ENCODE data around the gene SLC39A7. TPM values are rescaled to one million over a fixed set of nuclear protein-coding genes. Genes with fewer than 3 reads are reported as not detected.

SLC39A7 gene
- total and polyA plus RNA-seq, 11 donors: 39.9 to 197 (median 55.3) TPM

GRCh38 chr6:33211136-33211535 is 10.5 kb downstream of the SLC39A7 start:
- ATAC-seq (no peak), DNase-seq (no peak)
- no peaks in the 10 kb centered on the region for H3K9me3 ChIP-seq
- peaks cover 0 to 25% (median 17%) of the 10 kb centered on the region in 9 donors for H3K36me3 ChIP-seq
- 79 to 85% (median 84%) methylated on average over 14 to 17 of the region's 17 CpGs for WGBS, 4 donors
- no peak overlapping the region for H3K4me3 ChIP-seq
- intact Hi-C loops (cut with DNase I): loop anchor here in 2 of 10 donors (5.0 kb wide), 1 partner anchor 36 kb away; no protein-coding TSS in a partner anchor
- H3K4me1 ChIP-seq: peaks cover 0 to 38% (median 24%) of the 10 kb centered on the region in 12 donors
- no peak for TF ChIP-seq CTCF (IDR thresholded peaks at IDR 0.05)
- no peak for TF ChIP-seq POLR2A (IDR thresholded peaks at IDR 0.05)
- H3K27ac ChIP-seq: no peak overlapping the region
- H3K27me3 ChIP-seq: peaks cover 0 to 5% (median 0%) of the 10 kb centered on the region in 9 donors

GRCh38 chr6:33211666-33212422 is 11.2 kb downstream of the SLC39A7 start:
- H3K4me1 ChIP-seq: peaks cover 0 to 38% (median 23%) of the 10 kb centered on the region in 12 donors
- H3K4me3 ChIP-seq: no peak overlapping the region
- H3K27me3 ChIP-seq: peaks cover 0 to 5% (median 0%) of the 10 kb centered on the region in 9 donors
- intact Hi-C loops (cut with DNase I): loop anchor here in 2 of 10 donors (5.0 kb wide), 1 partner anchor 35 kb away; no protein-coding TSS in a partner anchor
- DNase-seq: no peak
- no peak for ATAC-seq
- H3K27ac ChIP-seq: no peak overlapping the region
- peaks cover 0 to 25% (median 17%) of the 10 kb centered on the region in 9 donors for H3K36me3 ChIP-seq
- TF ChIP-seq CTCF (IDR thresholded peaks at IDR 0.05): no peak
- no peak for TF ChIP-seq POLR2A (IDR thresholded peaks at IDR 0.05)
- 82 to 91% (median 85%) methylated on average over 18 of the region's 18 CpGs for WGBS, 4 donors
- H3K9me3 ChIP-seq: no peaks in the 10 kb centered on the region

GRCh38 chr6:33212857-33213165 is 12.1 kb downstream of the SLC39A7 start:
- Histone ChIP-seq H3K4me1 (peaks cover 0 to 31% (median 17%) of the 10 kb centered on the region in 12 donors), H3K27me3 (peaks cover 0 to 5% (median 0%) of the 10 kb centered on the region in 9 donors), H3K9me3 (no peaks in the 10 kb centered on the region), H3K36me3 (peaks cover 0 to 25% (median 17%) of the 10 kb centered on the region in 9 donors), H3K4me3 (peak overlapping the region; percentile 21 to 67 (median 56)), H3K27ac (peak overlapping the region in 6 of 12 donors; percentile 10 to 66 (median 46))
- no peak for TF ChIP-seq POLR2A (IDR thresholded peaks at IDR 0.05)
- no peak for ATAC-seq
- intact Hi-C loops (cut with DNase I): loop anchor here in 2 of 10 donors (5.0 kb wide), 1 partner anchor 34 kb away; no protein-coding TSS in a partner anchor
- 1 to 6% (median 4%) methylated on average over 6 of the region's 6 CpGs for WGBS, 4 donors
- DNase-seq: no peak

- ATAC-seq (peak; percentile 21 to 65 (median 36)), DNase-seq (peak in 3 of 5 donors; percentile 46 to 70 (median 49))
- Histone ChIP-seq H3K9me3 (no peaks in the 10 kb centered on the region), H3K4me1 (peaks cover 0 to 29% (median 17%) of the 10 kb centered on the region in 12 donors), H3K27ac (peak overlapping the region in 8 of 12 donors; percentile 5 to 66 (median 38)), H3K27me3 (peaks cover 0 to 5% (median 0%) of the 10 kb centered on the region in 9 donors), H3K4me3 (peak overlapping the region; percentile 21 to 67 (median 56)), H3K36me3 (peaks cover 0 to 25% (median 17%) of the 10 kb centered on the region in 9 donors)
- intact Hi-C loops (cut with DNase I): loop anchor here in 2 of 10 donors (5.0 kb wide), 1 partner anchor 34 kb away; no protein-coding TSS in a partner anchor
- 0 to 1% (median 1%) methylated on average over 43 of the region's 43 CpGs for WGBS, 4 donors
- TF ChIP-seq CTCF (IDR thresholded peaks at IDR 0.05): no peak
These were observed 12.7 kb downstream of the SLC39A7 start for GRCh38 chr6:33213166-33213988.
